GM12892 (cell line): ENCODE measurements around the gene EXOSC10.

ENCODE experiments used
- DNase-seq: peaks from one replicate; pipeline ENCODE4 v3.0.0; 2011; ENCODE audit not compliant: insufficient read length
- FAIRE-seq: peaks from 2 replicates; lab custom pipeline; 2011; peaks lifted over from hg19 to GRCh38; lab: Jason Lieb, UNC
- POLR2A ChIP-seq: IDR thresholded peaks from 2 replicates; pipeline ENCODE4 v1.6.1; 2011; ENCODE audit warnings: low read depth, low read length, control low read depth
- POLR2AphosphoS5 ChIP-seq: IDR thresholded peaks from 2 replicates; pipeline ENCODE4 v1.6.1; 2011; ENCODE audit warnings: low read depth, low read length, control low read depth
- TAF1 ChIP-seq: IDR thresholded peaks from 2 replicates; pipeline ENCODE4 v1.6.1; 2011; ENCODE audit warnings: low read depth, mild to moderate bottlenecking, control low read depth, low read length, borderline replicate concordance

EXOSC10 gene

GRCh38 chr1:11134251-11134897, 34.7 kb upstream of the EXOSC10 start:
- no peak for DNase-seq
- FAIRE-seq, result no peak
- TF ChIP-seq POLR2A (no peak), TAF1 (no peak), POLR2AphosphoS5 (no peak)

GRCh38 chr1:11132563-11133293, 33.1 kb upstream of the EXOSC10 start:
- DNase-seq (no peak), FAIRE-seq (no peak)
- TF ChIP-seq POLR2A, result no peak
- no peak for TF ChIP-seq TAF1
- TF ChIP-seq POLR2AphosphoS5, result no peak

- FAIRE-seq (no peak), DNase-seq (no peak)
- TF ChIP-seq POLR2A, result no peak
Measured at GRCh38 chr1:11131816-11132215, 32.1 kb upstream of the EXOSC10 start.

- FAIRE-seq (no peak), DNase-seq (no peak)
- TF ChIP-seq TAF1, result no peak
- TF ChIP-seq POLR2A, result no peak
- no peak for TF ChIP-seq POLR2AphosphoS5
Measured at GRCh38 chr1:11130406-11130805, 30.7 kb upstream of the EXOSC10 start.

- DNase-seq, result no peak
- FAIRE-seq, result no peak
- no peak for TF ChIP-seq POLR2AphosphoS5
- TF ChIP-seq POLR2A, result no peak
- TF ChIP-seq TAF1, result no peak
Measured at GRCh38 chr1:11129649-11130390, 30.2 kb upstream of the EXOSC10 start.

GRCh38 chr1:11126569-11126968, 26.9 kb upstream of the EXOSC10 start:
- TF ChIP-seq POLR2AphosphoS5 (no peak), POLR2A (no peak)

GRCh38 chr1:11125931-11126330, 26.3 kb upstream of the EXOSC10 start:
- FAIRE-seq (no peak), DNase-seq (no peak)
- TF ChIP-seq POLR2A (no peak), TAF1 (no peak), POLR2AphosphoS5 (no peak)

More at GRCh38 chr1:11126569-11126968, 26.9 kb upstream of the EXOSC10 start:
- DNase-seq (no peak), FAIRE-seq (no peak)

- FAIRE-seq (no peak), DNase-seq (no peak)
- TF ChIP-seq POLR2AphosphoS5 (no peak), POLR2A (no peak), TAF1 (no peak)
Measured at GRCh38 chr1:11124965-11125364, 25.3 kb upstream of the EXOSC10 start.

- no peak for FAIRE-seq
- no peak for DNase-seq
- TF ChIP-seq POLR2A (no peak), TAF1 (no peak), POLR2AphosphoS5 (no peak)
Measured at GRCh38 chr1:11116318-11116717, 16.6 kb upstream of the EXOSC10 start.

- TF ChIP-seq POLR2A (no peak), POLR2AphosphoS5 (no peak), TAF1 (no peak)
- DNase-seq (no peak), FAIRE-seq (no peak)
Measured at GRCh38 chr1:11114966-11115365, 15.3 kb upstream of the EXOSC10 start.

- no peak for DNase-seq
- no peak for TF ChIP-seq TAF1
- TF ChIP-seq POLR2A, result no peak
- TF ChIP-seq POLR2AphosphoS5, result no peak
- FAIRE-seq, result no peak
Measured at GRCh38 chr1:11109047-11109760, 9.5 kb upstream of the EXOSC10 start.

- TF ChIP-seq POLR2AphosphoS5, result no peak
- FAIRE-seq, result no peak
- no peak for DNase-seq
Measured at GRCh38 chr1:11107599-11107998, 7.9 kb upstream of the EXOSC10 start.
